Astrocyte of the spinal cord (primary cell): Measurements from ENCODE around the gene NAB2.

Source experiments
- DNase-seq: peaks from one replicate; pipeline ENCODE4 v3.0.0; 2011; ENCODE audit warnings: low read depth, low spot score
- H3K4me3 ChIP-seq: 2 replicates; pipeline ENCODE4 v1.5.1; 2011; ENCODE audit warnings: low read depth, mild to moderate bottlenecking, low read length, moderate library complexity
- in situ Hi-C: cut with HindIII; loops from 2 replicates; pipeline ENCODE4 v1.10.0; 2017; ENCODE audit warnings: low sequenced_read_pairs
- TF ChIP-seq, protein P1 (sequence below): IDR thresholded peaks from 2 replicates; pipeline ENCODE4 v1.5.1; 2012; ENCODE audit warnings: low read depth, mild to moderate bottlenecking, low read length, inconsistent platforms

Gene NAB2

DNA sequence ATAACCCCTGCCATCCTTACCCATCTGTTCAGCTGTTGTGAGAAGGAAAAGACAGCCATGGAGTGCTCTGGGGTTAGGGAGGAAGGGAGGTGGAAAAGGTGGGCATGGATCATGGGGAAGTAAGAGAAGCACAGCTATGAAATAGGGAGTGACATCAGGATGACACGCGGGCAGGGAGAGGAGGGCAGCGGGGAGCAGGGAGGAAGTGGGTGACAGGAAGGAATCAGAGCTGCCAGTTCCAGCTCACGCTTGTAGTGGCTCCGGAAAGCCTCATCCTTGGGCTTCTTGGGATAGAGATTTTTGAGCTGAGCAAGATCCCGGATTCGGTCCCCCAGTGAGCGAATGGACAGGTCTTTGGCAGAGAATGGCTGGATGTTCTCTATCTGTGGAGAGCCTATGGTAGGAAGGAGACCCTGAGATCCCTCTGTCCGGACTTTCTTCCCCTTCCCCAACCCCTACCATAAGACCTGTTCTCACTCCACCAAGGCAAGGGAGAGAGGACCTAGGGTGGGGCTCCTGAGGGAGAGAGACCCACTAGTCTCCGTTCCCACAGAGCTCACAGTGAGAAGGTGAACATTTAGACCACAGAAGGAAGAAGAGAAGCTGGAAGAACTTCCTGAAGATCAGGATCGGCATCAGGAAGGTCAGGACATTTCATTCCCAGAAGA is 10.3 kb downstream of the NAB2 start:
- DNase-seq: no peak
- H3K4me3 ChIP-seq: no peak overlapping the region
- TF ChIP-seq, protein P1, sequence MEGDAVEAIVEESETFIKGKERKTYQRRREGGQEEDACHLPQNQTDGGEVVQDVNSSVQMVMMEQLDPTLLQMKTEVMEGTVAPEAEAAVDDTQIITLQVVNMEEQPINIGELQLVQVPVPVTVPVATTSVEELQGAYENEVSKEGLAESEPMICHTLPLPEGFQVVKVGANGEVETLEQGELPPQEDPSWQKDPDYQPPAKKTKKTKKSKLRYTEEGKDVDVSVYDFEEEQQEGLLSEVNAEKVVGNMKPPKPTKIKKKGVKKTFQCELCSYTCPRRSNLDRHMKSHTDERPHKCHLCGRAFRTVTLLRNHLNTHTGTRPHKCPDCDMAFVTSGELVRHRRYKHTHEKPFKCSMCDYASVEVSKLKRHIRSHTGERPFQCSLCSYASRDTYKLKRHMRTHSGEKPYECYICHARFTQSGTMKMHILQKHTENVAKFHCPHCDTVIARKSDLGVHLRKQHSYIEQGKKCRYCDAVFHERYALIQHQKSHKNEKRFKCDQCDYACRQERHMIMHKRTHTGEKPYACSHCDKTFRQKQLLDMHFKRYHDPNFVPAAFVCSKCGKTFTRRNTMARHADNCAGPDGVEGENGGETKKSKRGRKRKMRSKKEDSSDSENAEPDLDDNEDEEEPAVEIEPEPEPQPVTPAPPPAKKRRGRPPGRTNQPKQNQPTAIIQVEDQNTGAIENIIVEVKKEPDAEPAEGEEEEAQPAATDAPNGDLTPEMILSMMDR: no peak
- in situ Hi-C loops: no loop called here

DNA sequence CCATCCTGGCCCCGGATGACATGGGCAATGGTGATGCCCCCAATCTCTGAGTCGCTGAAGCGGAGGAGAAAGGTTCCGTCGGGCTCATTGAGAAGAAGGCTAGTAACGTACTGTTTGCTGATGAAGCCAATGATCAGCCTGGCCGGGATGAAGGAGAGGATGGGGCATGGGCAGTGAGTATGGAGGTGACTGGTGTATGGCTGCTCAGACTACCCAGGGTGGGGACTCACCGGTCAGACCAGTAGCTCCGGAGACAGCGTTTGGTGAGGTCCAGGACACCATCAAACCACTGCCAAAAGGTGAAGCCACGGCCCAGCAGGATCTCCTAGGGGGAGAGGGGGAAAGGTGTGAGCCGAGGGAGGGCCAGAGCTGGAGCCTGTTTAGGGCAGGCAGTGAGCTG is 10.9 kb downstream of the NAB2 start:
- in situ Hi-C loops: no loop called here
- DNase-seq: no peak
- TF ChIP-seq, protein P1: no peak
- no peak overlapping the region for H3K4me3 ChIP-seq

DNA sequence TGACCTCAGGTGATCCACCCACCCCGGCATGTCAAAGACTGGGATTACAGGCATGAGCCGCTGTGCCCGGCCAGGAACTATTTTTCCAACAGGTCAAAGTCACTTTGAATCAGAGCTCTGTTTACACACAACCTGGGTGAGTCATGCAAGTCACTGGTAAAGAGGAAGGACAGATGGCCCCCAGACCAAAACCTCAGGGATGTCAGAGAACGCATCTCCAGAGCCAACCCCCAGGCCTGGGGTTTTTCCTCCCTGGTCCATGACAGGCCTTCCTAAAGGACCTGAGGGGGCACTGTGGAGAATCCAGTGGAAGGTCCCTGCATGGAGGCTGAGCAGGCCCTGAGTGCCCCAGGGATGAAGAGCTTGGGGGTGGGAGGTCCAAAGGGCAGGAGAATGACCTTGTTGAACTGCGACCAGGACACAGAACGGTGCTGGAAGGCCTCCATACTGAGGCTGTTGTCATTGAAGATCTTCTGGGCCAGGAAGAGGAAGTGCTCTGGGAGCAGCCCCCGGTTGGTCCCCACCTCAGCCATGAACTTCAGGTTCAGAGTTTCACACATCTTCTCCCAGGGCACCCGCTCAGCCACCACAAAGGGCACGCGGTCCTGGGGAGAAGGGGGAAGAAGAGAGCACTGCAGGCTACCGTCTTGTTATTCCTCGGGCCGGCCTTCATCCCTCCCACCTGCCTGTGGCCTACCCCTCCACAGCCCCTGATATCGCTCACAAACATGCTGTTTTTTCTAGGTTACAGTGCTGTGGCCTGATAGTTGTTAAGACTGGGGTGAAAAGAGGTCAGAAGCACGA is 13.2 kb downstream of the NAB2 start:
- in situ Hi-C loops: no loop called here
- no peak for DNase-seq
- TF ChIP-seq, protein P1: no peak
- no peak overlapping the region for H3K4me3 ChIP-seq

DNA sequence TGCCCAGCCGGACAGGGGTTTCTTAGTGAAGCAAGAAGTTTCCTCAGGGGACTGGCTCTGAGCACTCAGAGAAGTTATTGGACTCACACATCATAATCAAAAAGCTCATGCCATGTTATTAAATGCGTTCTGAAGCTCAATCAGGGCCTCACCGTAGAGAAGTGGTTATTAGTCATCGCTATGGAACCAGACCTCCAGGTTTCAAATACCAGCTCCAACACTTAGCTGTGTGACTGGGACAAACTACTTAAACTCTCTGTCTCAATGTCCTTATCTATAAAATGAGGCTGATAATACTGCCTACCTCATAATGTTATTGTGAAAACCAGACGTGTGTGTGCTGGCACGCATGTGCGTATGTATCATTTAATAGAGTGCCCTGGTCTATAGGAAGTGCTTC is 14.9 kb downstream of the NAB2 start:
- no peak for DNase-seq
- TF ChIP-seq, protein P1: no peak
- in situ Hi-C loops: no loop called here
- H3K4me3 ChIP-seq: no peak overlapping the region

DNA sequence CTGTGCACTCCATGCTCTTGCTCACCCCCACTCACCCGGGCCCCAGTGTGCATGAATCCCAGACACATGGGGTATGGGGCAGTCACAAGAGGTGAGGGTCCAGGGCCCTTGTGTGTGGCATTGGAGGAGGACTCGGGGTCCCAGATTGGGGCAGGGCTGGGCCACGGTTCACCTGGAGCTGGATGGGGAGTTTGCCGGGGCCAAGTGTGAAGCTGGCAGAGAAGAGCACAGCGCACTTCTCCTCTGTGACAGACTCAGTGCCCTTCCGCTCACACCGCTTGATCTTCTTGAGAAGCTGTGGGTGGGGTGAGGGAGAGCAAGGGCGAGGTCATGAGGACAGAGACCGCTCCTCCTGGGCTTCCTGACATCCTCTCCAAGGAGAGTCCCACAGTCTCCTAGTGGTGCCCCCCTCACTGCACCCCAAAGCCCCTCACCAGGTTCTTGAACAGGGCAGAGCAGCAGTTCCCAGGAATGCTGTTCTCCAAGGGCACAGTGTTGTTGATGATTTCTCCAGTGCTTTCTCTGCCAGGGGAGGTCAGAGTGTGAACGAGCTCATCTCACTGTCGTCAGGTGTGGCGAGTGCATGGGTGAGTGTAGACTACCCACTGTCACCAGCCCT is 15.5 kb downstream of the NAB2 start:
- TF ChIP-seq, protein P1: no peak
- in situ Hi-C loops: no loop called here
- DNase-seq: no peak

DNA sequence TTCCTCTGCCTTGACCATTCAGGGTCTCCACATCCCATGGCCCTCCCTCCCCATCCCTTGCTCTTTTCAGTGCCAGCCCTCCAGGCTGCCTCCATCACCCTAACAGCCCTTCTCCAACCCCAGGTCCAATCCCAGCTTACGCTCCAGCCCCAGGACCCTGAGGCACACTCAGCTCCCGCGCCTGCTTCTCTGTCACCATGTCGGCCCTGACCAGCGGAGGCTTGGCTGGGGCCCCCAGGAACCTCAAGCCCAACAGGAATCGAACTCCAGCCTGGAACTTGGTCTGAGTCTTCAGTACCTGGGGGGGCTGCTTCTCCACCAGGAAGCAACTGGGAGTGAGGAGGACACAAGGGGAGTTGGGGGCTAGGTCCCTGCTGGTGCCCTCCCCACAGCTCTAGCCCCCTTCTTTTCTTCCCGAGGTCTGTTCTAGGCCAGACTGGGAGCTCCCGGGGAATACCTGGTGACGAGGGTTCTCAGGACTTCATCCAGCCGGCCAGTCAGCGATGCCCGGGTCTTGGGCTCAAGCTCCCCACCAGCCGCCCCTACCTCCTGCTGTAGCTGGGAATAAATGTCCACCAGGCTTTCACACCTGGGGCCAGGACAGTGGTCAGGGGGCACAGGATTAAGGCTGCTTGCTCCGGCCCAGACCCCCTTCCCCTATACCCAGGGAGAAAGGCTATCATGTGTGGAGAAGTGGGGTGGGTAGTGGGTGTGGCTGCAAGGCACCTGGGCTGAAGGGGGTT is 16.3 kb downstream of the NAB2 start:
- in situ Hi-C loops: no loop called here
- no peak for DNase-seq
- no peak overlapping the region for H3K4me3 ChIP-seq
- TF ChIP-seq, protein P1: no peak

More for the DNA sequence above, 15.5 kb downstream of the NAB2 start:
- no peak overlapping the region for H3K4me3 ChIP-seq
